ENCODE measurements around the gene SPATA2L. TPM values are rescaled to one million over a fixed set of nuclear protein-coding genes. Genes with fewer than 3 reads are reported as not detected.
"Not testable (repeated sequence)": the region's sequence is repeated elsewhere in the genome, so short reads cannot be mapped to it uniquely, and the experiment has no call there.

Gene SPATA2L
- total RNA-seq, 1 donor from 2014 or later: 20.0 TPM

GRCh38 chr16:89691986-89692569 lies 9.4 kb downstream of the SPATA2L start:
- FAIRE-seq: no peak
- DNase-seq (ENCODE audit: low spot score in 2 of 2): no peak

GRCh38 chr16:89691231-89691985 lies 10.1 kb downstream of the SPATA2L start:
- FAIRE-seq (no peak), DNase-seq (ENCODE audit: low spot score in 2 of 2) (no peak)

- FAIRE-seq: no peak
- no peak for DNase-seq (ENCODE audit: low spot score in 2 of 2)
Observed at GRCh38 chr16:89690392-89690901, 11.1 kb downstream of the SPATA2L start.

GRCh38 chr16:89689621-89690020 lies 11.9 kb downstream of the SPATA2L start:
- not testable (repeated sequence) for FAIRE-seq

GRCh38 chr16:89689142-89689541 lies 12.4 kb downstream of the SPATA2L start:
- no peak for FAIRE-seq

More at GRCh38 chr16:89689621-89690020, 11.9 kb downstream of the SPATA2L start:
- not testable (repeated sequence) for DNase-seq (ENCODE audit: low spot score in 2 of 2)

GRCh38 chr16:89688395-89688794 lies 13.1 kb downstream of the SPATA2L start:
- DNase-seq (ENCODE audit: low spot score in 2 of 2): no peak
- no peak for FAIRE-seq

More at GRCh38 chr16:89689142-89689541, 12.4 kb downstream of the SPATA2L start:
- DNase-seq (ENCODE audit: low spot score in 2 of 2): no peak

GRCh38 chr16:89687092-89687940 lies 14.2 kb downstream of the SPATA2L start:
- no peak for FAIRE-seq
- DNase-seq (ENCODE audit: low spot score in 2 of 2): peak; percentile 42

GRCh38 chr16:89686520-89687091 lies 14.9 kb downstream of the SPATA2L start, which contains the start of gene CDK10:
TSS of gene CDK10 (plus strand) at chr16:89686689. CDS start at chr16:89686711, 22 bp downstream.
- DNase-seq (ENCODE audit: low spot score in 2 of 2) (peak; percentile 96 to 97), FAIRE-seq (no peak)

- DNase-seq (ENCODE audit: low spot score in 2 of 2) (no peak), FAIRE-seq (no peak)
Observed at GRCh38 chr16:89685916-89686315, 15.6 kb downstream of the SPATA2L start.

GRCh38 chr16:89678258-89678657 lies 23.2 kb downstream of the SPATA2L start:
- FAIRE-seq: no peak
- no peak for DNase-seq (ENCODE audit: low spot score in 2 of 2)

- DNase-seq (ENCODE audit: low spot score in 2 of 2) (no peak), FAIRE-seq (no peak)
Observed at GRCh38 chr16:89672177-89672941, 29.1 kb downstream of the SPATA2L start.

- not testable (repeated sequence) for DNase-seq (ENCODE audit: low spot score in 2 of 2); FAIRE-seq
Observed at GRCh38 chr16:89671565-89671964, 29.9 kb downstream of the SPATA2L start.

- FAIRE-seq (no peak), DNase-seq (ENCODE audit: low spot score in 2 of 2) (no peak)
Observed at GRCh38 chr16:89670496-89671431, 30.7 kb downstream of the SPATA2L start.

- FAIRE-seq (no peak), DNase-seq (ENCODE audit: low spot score in 2 of 2) (no peak)
Observed at GRCh38 chr16:89669755-89670154, 31.8 kb downstream of the SPATA2L start.

- no peak for DNase-seq (ENCODE audit: low spot score in 2 of 2)
- no peak for FAIRE-seq
Observed at GRCh38 chr16:89668790-89669158, 32.7 kb downstream of the SPATA2L start.

- FAIRE-seq (no peak), DNase-seq (ENCODE audit: low spot score in 2 of 2) (no peak)
Observed at GRCh38 chr16:89667633-89668032, 33.9 kb downstream of the SPATA2L start.

- not testable (repeated sequence) for FAIRE-seq
Observed at GRCh38 chr16:89667000-89667399, 34.5 kb downstream of the SPATA2L start.

GRCh38 chr16:89664238-89664637 lies 37.3 kb downstream of the SPATA2L start:
- not testable (repeated sequence) for FAIRE-seq; DNase-seq (ENCODE audit: low spot score in 2 of 2)

More at GRCh38 chr16:89667000-89667399, 34.5 kb downstream of the SPATA2L start:
- DNase-seq (ENCODE audit: low spot score in 2 of 2): not testable (repeated sequence)
